HEK293 (cell line): Measurements from ENCODE around the gene TSHZ2.

Source experiments
- CTCF ChIA-PET: fragments of 350-600 bp; formaldehyde crosslinking; extraction: SDS; loops from one replicate; lab custom pipeline; 2021; ENCODE audit warnings: antibody characterized with exemption; lab: Yijun Ruan, JAX
- POLR2A ChIA-PET: fragments of 300-600 bp; formaldehyde crosslinking; extraction: SDS; loops from one replicate; lab custom pipeline; 2020; ENCODE audit warnings: antibody characterized with exemption, inconsistent platforms; lab: Yijun Ruan, JAX
- H3K27ac ChIP-seq: fragments of 200-500 bp; sonication (Bioruptor generic); 2 replicates; pipeline ENCODE4 v1.5.1; 2014; ENCODE audit warnings: low read depth, low read length, control low read depth, inconsistent platforms; ENCODE audit errors: extremely low read depth
- H3K36me3 ChIP-seq, 2 experiments: fragments of 200-500 bp in 1 of 2; sonication (Bioruptor generic) in 1 of 2; 1 replicate in 1 of 2; 2 replicates in 1 of 2; pipeline ENCODE4 v1.5.1; 2014 to 2017; ENCODE audit warnings: inconsistent platforms in 2 of 2, low read length in 2 of 2; ENCODE audit not compliant: control insufficient read depth in 2 of 2, insufficient read depth in 1 of 2
- H3K4me1 ChIP-seq: fragments of 200-500 bp; sonication (Bioruptor generic); 2 replicates; pipeline ENCODE4 v1.5.1; 2014; ENCODE audit warnings: mild to moderate bottlenecking, low read length, inconsistent platforms; ENCODE audit not compliant: control insufficient read depth, insufficient read depth
- H3K4me3 ChIP-seq: 2 replicates; pipeline ENCODE4 v1.5.1; 2011; ENCODE audit warnings: low read depth, mild to moderate bottlenecking, control low read depth, low read length, moderate library complexity
- H3K9me3 ChIP-seq: fragments of 200-500 bp; sonication (Bioruptor generic); 2 replicates; pipeline ENCODE4 v1.5.1; 2014; ENCODE audit warnings: low read depth, low read length, inconsistent platforms; ENCODE audit not compliant: control insufficient read depth, insufficient read depth
- GLI4 ChIP-seq: fragments of 450-650 bp; formaldehyde crosslinking; IDR thresholded peaks from 2 replicates; pipeline ENCODE4 v1.5.1; 2016; ENCODE audit warnings: missing biosample characterization, missing genetic modification characterization
- HOXD13 ChIP-seq: sonication (generic); formaldehyde crosslinking; IDR thresholded peaks from 2 replicates; pipeline ENCODE4 v1.8.0; 2022; ENCODE audit warnings: missing genetic modification reagents, borderline replicate concordance
- SALL2 ChIP-seq: fragments of 450-650 bp; formaldehyde crosslinking; IDR thresholded peaks from 2 replicates; pipeline ENCODE4 v1.5.0; 2017; ENCODE audit warnings: missing biosample characterization, mild to moderate bottlenecking, missing genetic modification characterization, borderline replicate concordance
- SP7 ChIP-seq: fragments of 450-650 bp; formaldehyde crosslinking; IDR thresholded peaks from 2 replicates; pipeline ENCODE4 v1.5.1; 2016; ENCODE audit warnings: missing biosample characterization, missing genetic modification characterization
- ZNF132 ChIP-seq: fragments of 450-650 bp; formaldehyde crosslinking; IDR thresholded peaks from 2 replicates; pipeline ENCODE4 v1.5.1; 2017; ENCODE audit warnings: missing biosample characterization, missing genetic modification characterization, borderline replicate concordance
- ZNF155 ChIP-seq: fragments of 450-650 bp; formaldehyde crosslinking; IDR thresholded peaks from 2 replicates; pipeline ENCODE4 v1.5.1; 2016; ENCODE audit warnings: missing biosample characterization, missing genetic modification characterization
- ZNF184 ChIP-seq: fragments of 450-650 bp; IDR thresholded peaks from 2 replicates; pipeline ENCODE4 v1.5.1; 2018; ENCODE audit warnings: missing biosample characterization, mild to moderate bottlenecking, missing genetic modification characterization
- ZNF311 ChIP-seq: fragments of 450-650 bp; formaldehyde crosslinking; IDR thresholded peaks from 2 replicates; pipeline ENCODE4 v1.5.1; 2017; ENCODE audit warnings: missing biosample characterization, missing genetic modification characterization, borderline replicate concordance
- ZNF48 ChIP-seq: fragments of 450-650 bp; formaldehyde crosslinking; IDR thresholded peaks from 2 replicates; pipeline ENCODE4 v1.5.1; 2016; ENCODE audit warnings: missing biosample characterization, missing genetic modification characterization
- ZNF501 ChIP-seq: fragments of 450-650 bp; formaldehyde crosslinking; IDR thresholded peaks from 2 replicates; pipeline ENCODE4 v1.5.1; 2016; ENCODE audit warnings: missing biosample characterization, missing genetic modification characterization
- ZNF521 ChIP-seq: fragments of 450-650 bp; formaldehyde crosslinking; IDR thresholded peaks from 2 replicates; pipeline ENCODE4 v1.5.1; 2017; ENCODE audit warnings: missing biosample characterization, mild to moderate bottlenecking, missing genetic modification characterization
- ZNF548 ChIP-seq: fragments of 450-650 bp; formaldehyde crosslinking; IDR thresholded peaks from 2 replicates; pipeline ENCODE4 v1.5.1; 2016; ENCODE audit warnings: missing biosample characterization, missing genetic modification characterization
- ZNF596 ChIP-seq: fragments of 450-650 bp; IDR thresholded peaks from 2 replicates; pipeline ENCODE4 v1.5.0; 2018; ENCODE audit warnings: missing biosample characterization, mild to moderate bottlenecking, missing genetic modification characterization, moderate library complexity
- ZNF747 ChIP-seq: fragments of 450-650 bp; formaldehyde crosslinking; IDR thresholded peaks from 2 replicates; pipeline ENCODE4 v1.5.1; 2016; ENCODE audit warnings: missing biosample characterization, missing genetic modification characterization
- ZNF837 ChIP-seq: fragments of 450-650 bp; formaldehyde crosslinking; IDR thresholded peaks from 2 replicates; pipeline ENCODE4 v1.5.1; 2016; ENCODE audit warnings: missing biosample characterization, missing genetic modification characterization
- TF ChIP-seq, protein P1 (sequence below): fragments of 450-650 bp; formaldehyde crosslinking; IDR thresholded peaks from 2 replicates; pipeline ENCODE4 v1.5.1; 2017; ENCODE audit warnings: missing biosample characterization, missing genetic modification characterization
- TF ChIP-seq, protein P2 (sequence below): fragments of 450-650 bp; formaldehyde crosslinking; IDR thresholded peaks from 2 replicates; pipeline ENCODE4 v1.5.1; 2016; ENCODE audit warnings: missing biosample characterization, missing genetic modification characterization
- TF ChIP-seq, protein P3 (sequence below): fragments of 450-650 bp; formaldehyde crosslinking; IDR thresholded peaks from 2 replicates; pipeline ENCODE4 v1.5.1; 2016; ENCODE audit warnings: missing biosample characterization, missing genetic modification characterization
- TF ChIP-seq, protein P4 (sequence below): fragments of 450-650 bp; formaldehyde crosslinking; IDR thresholded peaks from 2 replicates; pipeline ENCODE4 v1.5.1; 2017; ENCODE audit warnings: missing biosample characterization, mild to moderate bottlenecking, missing genetic modification characterization, moderate library complexity
- TF ChIP-seq, protein P5 (sequence below): fragments of 450-650 bp; formaldehyde crosslinking; conservative IDR thresholded peaks from 2 replicates; pipeline ENCODE4 v1.5.1; 2016; ENCODE audit warnings: low read depth, missing biosample characterization, missing genetic modification characterization

The TSHZ2 gene

DNA sequence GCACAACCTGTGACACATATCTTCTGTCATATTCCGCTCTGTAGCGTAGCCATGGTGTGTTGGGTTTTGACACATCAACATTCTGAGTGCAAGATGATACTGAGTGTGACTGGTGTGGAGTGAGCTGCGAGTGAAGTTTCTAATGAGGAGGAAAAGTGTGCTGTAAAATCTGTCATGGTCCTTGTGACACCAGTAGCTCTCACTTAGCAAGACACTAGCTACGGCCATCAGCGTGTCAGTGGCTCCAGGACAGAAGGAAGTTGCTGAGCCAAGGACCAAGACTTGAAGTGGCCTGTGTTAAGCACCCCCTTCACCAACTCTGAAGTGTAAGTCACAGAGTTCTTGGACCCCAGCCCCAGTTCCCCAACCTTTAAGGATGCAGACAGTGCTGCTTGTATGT, 72.1 kb downstream of the TSHZ2 start:
- ChIA-PET POLR2A (no interaction called here), CTCF (no interaction called here)
- no peak overlapping the region for H3K4me3 ChIP-seq
- TF ChIP-seq ZNF132 (tag by site-specific recombination) (no peak), ZNF548 (tag by site-specific recombination) (no peak), ZNF596 (tag by site-specific recombination) (no peak), ZNF521 (tag by site-specific recombination) (no peak), ZNF747 (no peak), HOXD13 (CRISPR knock-in tag) (no peak), GLI4 (no peak), ZNF48 (no peak), ZNF184 (tag by site-specific recombination) (no peak), ZNF155 (tag by site-specific recombination) (no peak), SALL2 (tag by site-specific recombination) (no peak), ZNF501 (tag by site-specific recombination) (no peak), ZNF311 (tag by site-specific recombination) (no peak), ZNF837 (tag by site-specific recombination) (no peak), SP7 (tag by site-specific recombination) (no peak)
- TF ChIP-seq, protein P1, sequence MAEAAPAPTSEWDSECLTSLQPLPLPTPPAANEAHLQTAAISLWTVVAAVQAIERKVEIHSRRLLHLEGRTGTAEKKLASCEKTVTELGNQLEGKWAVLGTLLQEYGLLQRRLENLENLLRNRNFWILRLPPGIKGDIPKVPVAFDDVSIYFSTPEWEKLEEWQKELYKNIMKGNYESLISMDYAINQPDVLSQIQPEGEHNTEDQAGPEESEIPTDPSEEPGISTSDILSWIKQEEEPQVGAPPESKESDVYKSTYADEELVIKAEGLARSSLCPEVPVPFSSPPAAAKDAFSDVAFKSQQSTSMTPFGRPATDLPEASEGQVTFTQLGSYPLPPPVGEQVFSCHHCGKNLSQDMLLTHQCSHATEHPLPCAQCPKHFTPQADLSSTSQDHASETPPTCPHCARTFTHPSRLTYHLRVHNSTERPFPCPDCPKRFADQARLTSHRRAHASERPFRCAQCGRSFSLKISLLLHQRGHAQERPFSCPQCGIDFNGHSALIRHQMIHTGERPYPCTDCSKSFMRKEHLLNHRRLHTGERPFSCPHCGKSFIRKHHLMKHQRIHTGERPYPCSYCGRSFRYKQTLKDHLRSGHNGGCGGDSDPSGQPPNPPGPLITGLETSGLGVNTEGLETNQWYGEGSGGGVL (tag by site-specific recombination) = no peak
- TF ChIP-seq, protein P2, sequence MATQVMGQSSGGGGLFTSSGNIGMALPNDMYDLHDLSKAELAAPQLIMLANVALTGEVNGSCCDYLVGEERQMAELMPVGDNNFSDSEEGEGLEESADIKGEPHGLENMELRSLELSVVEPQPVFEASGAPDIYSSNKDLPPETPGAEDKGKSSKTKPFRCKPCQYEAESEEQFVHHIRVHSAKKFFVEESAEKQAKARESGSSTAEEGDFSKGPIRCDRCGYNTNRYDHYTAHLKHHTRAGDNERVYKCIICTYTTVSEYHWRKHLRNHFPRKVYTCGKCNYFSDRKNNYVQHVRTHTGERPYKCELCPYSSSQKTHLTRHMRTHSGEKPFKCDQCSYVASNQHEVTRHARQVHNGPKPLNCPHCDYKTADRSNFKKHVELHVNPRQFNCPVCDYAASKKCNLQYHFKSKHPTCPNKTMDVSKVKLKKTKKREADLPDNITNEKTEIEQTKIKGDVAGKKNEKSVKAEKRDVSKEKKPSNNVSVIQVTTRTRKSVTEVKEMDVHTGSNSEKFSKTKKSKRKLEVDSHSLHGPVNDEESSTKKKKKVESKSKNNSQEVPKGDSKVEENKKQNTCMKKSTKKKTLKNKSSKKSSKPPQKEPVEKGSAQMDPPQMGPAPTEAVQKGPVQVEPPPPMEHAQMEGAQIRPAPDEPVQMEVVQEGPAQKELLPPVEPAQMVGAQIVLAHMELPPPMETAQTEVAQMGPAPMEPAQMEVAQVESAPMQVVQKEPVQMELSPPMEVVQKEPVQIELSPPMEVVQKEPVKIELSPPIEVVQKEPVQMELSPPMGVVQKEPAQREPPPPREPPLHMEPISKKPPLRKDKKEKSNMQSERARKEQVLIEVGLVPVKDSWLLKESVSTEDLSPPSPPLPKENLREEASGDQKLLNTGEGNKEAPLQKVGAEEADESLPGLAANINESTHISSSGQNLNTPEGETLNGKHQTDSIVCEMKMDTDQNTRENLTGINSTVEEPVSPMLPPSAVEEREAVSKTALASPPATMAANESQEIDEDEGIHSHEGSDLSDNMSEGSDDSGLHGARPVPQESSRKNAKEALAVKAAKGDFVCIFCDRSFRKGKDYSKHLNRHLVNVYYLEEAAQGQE (tag by site-specific recombination) = no peak
- TF ChIP-seq, protein P3, sequence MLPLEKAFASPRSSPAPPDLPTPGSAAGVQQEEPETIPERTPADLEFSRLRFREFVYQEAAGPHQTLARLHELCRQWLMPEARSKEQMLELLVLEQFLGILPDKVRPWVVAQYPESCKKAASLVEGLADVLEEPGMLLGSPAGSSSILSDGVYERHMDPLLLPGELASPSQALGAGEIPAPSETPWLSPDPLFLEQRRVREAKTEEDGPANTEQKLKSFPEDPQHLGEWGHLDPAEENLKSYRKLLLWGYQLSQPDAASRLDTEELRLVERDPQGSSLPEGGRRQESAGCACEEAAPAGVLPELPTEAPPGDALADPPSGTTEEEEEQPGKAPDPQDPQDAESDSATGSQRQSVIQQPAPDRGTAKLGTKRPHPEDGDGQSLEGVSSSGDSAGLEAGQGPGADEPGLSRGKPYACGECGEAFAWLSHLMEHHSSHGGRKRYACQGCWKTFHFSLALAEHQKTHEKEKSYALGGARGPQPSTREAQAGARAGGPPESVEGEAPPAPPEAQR (tag by site-specific recombination) = no peak
- TF ChIP-seq, protein P4, sequence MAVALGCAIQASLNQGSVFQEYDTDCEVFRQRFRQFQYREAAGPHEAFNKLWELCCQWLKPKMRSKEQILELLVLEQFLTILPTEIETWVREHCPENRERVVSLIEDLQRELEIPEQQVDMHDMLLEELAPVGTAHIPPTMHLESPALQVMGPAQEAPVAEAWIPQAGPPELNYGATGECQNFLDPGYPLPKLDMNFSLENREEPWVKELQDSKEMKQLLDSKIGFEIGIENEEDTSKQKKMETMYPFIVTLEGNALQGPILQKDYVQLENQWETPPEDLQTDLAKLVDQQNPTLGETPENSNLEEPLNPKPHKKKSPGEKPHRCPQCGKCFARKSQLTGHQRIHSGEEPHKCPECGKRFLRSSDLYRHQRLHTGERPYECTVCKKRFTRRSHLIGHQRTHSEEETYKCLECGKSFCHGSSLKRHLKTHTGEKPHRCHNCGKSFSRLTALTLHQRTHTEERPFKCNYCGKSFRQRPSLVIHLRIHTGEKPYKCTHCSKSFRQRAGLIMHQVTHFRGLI (tag by site-specific recombination) = no peak
- H3K4me1 ChIP-seq = no peaks in the 10 kb centered on the region
- no peaks in the 10 kb centered on the region for H3K9me3 ChIP-seq
- H3K27ac ChIP-seq = no peak overlapping the region
- H3K36me3 ChIP-seq = no peaks in the 10 kb centered on the region

DNA sequence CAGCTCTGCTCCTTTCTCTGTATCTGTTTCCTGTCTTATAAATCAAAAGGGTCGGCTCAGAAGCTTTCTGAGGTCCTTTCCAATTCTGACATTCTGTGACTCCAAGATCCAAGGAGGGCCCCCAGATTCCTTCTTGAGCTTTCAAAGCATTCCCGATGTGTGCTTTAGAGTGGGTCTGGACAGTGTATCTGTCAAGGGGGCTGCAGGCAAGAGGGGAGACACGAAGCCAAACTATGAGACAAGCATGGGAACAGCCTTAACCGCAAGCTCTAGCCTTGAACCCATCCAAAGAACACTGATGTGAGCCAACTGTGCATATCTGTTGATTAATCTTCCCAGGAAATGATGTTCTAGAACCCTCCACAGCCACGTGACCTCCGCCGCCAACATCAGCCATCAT, 73.8 kb downstream of the TSHZ2 start:
- ChIA-PET CTCF (no interaction called here), POLR2A (no interaction called here)
- Histone ChIP-seq H3K36me3 (no peaks in the 10 kb centered on the region), H3K4me3 (no peak overlapping the region), H3K27ac (no peak overlapping the region), H3K9me3 (no peaks in the 10 kb centered on the region), H3K4me1 (no peaks in the 10 kb centered on the region)
- TF ChIP-seq, protein P5, sequence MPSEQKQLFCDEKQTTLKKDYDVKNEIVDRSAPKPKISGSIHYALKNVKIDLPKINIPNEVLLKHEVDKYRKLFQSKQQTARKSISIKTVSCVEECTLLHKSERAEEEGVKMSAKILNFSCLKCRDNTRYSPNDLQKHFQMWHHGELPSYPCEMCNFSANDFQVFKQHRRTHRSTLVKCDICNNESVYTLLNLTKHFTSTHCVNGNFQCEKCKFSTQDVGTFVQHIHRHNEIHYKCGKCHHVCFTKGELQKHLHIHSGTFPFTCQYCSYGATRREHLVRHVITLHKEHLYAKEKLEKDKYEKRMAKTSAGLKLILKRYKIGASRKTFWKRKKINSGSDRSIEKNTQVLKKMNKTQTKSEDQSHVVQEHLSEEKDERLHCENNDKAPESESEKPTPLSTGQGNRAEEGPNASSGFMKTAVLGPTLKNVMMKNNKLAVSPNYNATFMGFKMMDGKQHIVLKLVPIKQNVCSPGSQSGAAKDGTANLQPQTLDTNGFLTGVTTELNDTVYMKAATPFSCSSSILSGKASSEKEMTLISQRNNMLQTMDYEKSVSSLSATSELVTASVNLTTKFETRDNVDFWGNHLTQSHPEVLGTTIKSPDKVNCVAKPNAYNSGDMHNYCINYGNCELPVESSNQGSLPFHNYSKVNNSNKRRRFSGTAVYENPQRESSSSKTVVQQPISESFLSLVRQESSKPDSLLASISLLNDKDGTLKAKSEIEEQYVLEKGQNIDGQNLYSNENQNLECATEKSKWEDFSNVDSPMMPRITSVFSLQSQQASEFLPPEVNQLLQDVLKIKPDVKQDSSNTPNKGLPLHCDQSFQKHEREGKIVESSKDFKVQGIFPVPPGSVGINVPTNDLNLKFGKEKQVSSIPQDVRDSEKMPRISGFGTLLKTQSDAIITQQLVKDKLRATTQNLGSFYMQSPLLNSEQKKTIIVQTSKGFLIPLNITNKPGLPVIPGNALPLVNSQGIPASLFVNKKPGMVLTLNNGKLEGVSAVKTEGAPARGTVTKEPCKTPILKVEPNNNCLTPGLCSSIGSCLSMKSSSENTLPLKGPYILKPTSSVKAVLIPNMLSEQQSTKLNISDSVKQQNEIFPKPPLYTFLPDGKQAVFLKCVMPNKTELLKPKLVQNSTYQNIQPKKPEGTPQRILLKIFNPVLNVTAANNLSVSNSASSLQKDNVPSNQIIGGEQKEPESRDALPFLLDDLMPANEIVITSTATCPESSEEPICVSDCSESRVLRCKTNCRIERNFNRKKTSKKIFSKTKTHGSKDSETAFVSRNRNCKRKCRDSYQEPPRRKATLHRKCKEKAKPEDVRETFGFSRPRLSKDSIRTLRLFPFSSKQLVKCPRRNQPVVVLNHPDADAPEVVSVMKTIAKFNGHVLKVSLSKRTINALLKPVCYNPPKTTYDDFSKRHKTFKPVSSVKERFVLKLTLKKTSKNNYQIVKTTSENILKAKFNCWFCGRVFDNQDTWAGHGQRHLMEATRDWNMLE (tag by site-specific recombination) = no peak
